K562 (cell line): ENCODE results near the gene ARL8A. TPM values are rescaled to one million over a fixed set of nuclear protein-coding genes. Genes with fewer than 3 reads are reported as not detected.

Experiments used
- CHAMP1 ChIP-seq: fragments of 450-650 bp; IDR thresholded peaks from 2 replicates; pipeline ENCODE4 v1.6.1; 2016; ENCODE audit warnings: mild to moderate bottlenecking
- CHD4 ChIP-seq: fragments of 200-600 bp; sonication (generic); IDR thresholded peaks from 3 replicates; pipeline ENCODE4 v1.6.1; 2012; ENCODE audit warnings: low read depth, mild to moderate bottlenecking, mixed read lengths, low read length, inconsistent platforms; ENCODE audit not compliant: insufficient read depth, insufficient replicate concordance, poor library complexity, severe bottlenecking
- DPF2 ChIP-seq: fragments of 450-650 bp; IDR thresholded peaks from 2 replicates; pipeline ENCODE4 v1.6.1; 2016
- FOSL1 ChIP-seq: fragments of 200-800 bp; sonication (Bioruptor generic); conservative IDR thresholded peaks from 2 replicates; pipeline ENCODE4 v1.6.1; 2016; ENCODE audit warnings: missing genetic modification characterization, missing compliant biosample characterization
- HOXB6 ChIP-seq: fragments of 250-450 bp; sonication (Bioruptor Pico); IDR thresholded peaks from 2 replicates; pipeline ENCODE4 v1.5.1; 2022; ENCODE audit warnings: mild to moderate bottlenecking, borderline replicate concordance
- NR0B1 ChIP-seq: fragments of 450-650 bp; IDR thresholded peaks from one replicate; pipeline ENCODE4 v1.6.1; 2018; ENCODE audit warnings: mild to moderate bottlenecking, moderate library complexity; ENCODE audit not compliant: partially characterized antibody
- POLR3G ChIP-seq: IDR thresholded peaks from 2 replicates; pipeline ENCODE4 v1.6.1; 2011; ENCODE audit not compliant: insufficient read length, insufficient replicate concordance; ENCODE audit errors: extremely low read depth
- TBP ChIP-seq: optimal IDR thresholded peaks from 2 replicates; pipeline ENCODE3; 2011; ENCODE audit warnings: low read depth, low read length, improper control_type of control experiment
- TCF3 ChIP-seq: sonication (generic); formaldehyde crosslinking; IDR thresholded peaks from 2 replicates; pipeline ENCODE4 v1.4.0; 2020; ENCODE audit warnings: mild to moderate bottlenecking, missing genetic modification reagents
- TEAD1 ChIP-seq, 2 experiments: fragments of 450-650 bp in 1 of 2; sonication (generic) in 1 of 2; formaldehyde crosslinking; IDR thresholded peaks; 2 replicates each; pipeline versions ENCODE4 v1.4.0 to v1.8.0; 2020 to 2022; ENCODE audit warnings: mild to moderate bottlenecking in 2 of 2, missing genetic modification reagents in 1 of 2
- ZBTB9 ChIP-seq: fragments of 450-650 bp; formaldehyde crosslinking; IDR thresholded peaks from 2 replicates; pipeline ENCODE4 v1.4.0; 2020; ENCODE audit warnings: mild to moderate bottlenecking, moderate library complexity
- ZFX ChIP-seq: sonication (generic); formaldehyde crosslinking; IDR thresholded peaks from 2 replicates; pipeline ENCODE4 v1.8.0; 2022; ENCODE audit warnings: mild to moderate bottlenecking, missing genetic modification reagents, moderate library complexity
- ZNF589 ChIP-seq: fragments of 200-800 bp; sonication (Bioruptor generic); IDR thresholded peaks from 2 replicates; pipeline ENCODE4 v1.6.1; 2016; ENCODE audit warnings: low read depth, missing genetic modification characterization, missing compliant biosample characterization
- ZNF609 ChIP-seq: sonication (generic); formaldehyde crosslinking; IDR thresholded peaks from 2 replicates; pipeline ENCODE4 v1.8.1; 2023; ENCODE audit warnings: missing genetic modification reagents, mild to moderate bottlenecking, borderline replicate concordance
- polyA plus RNA-seq, 8 experiments: library from polyadenylated mRNA; depleted of rRNA in 4 of 8; stranded (reverse) in 5 of 8; unstranded in 3 of 8; fragments of >200 nt; fragmentation: Nextera tagmentation in 2 of 8; fragmentation: Illumina TruSeq in 1 of 8; extraction: Ambion mirVana in 2 of 8; extraction: Trizol in 1 of 8; gene quantifications; 2 replicates each; pipeline versions ENCODE4 v1.2.1 to v1.2.3, GENCODE V29; 2011 to 2014; ENCODE audit warnings: inconsistent platforms in 1 of 8, missing spikeins in 1 of 8
- total RNA-seq, 7 experiments: library from RNA; depleted of rRNA in 6 of 7; stranded (reverse); fragments of >200 nt in 6 of 7; fragmentation: Illumina TruSeq in 2 of 7; extraction: Trizol in 2 of 7; gene quantifications; 2 replicates each; pipeline versions ENCODE4 v1.2.1 to v1.2.3, GENCODE V29; 2011 to 2021; ENCODE audit warnings: low replicate concordance in 1 of 7

Gene ARL8A
- total and polyA plus RNA-seq, 9 of the 15 experiments (the other 6 are each of a cell fraction or from before 2014, with no cell fraction given), result 0.17 to 27.3 (median 15.6) TPM

GRCh38 chr1:202117898-202118371, 26.6 kb downstream of the ARL8A start (continued):
- no peak for TF ChIP-seq NR0B1
- TF ChIP-seq ZFX (CRISPR knock-in tag), result peak; percentile 25; the same call in 1 of the 2 replicates
- no peak for TF ChIP-seq POLR3G
- TF ChIP-seq TEAD1 (CRISPR knock-in tag; IDR thresholded peaks at IDR 0.05), result peak; percentile 30 to 68; a peak in 1 of 4 replicates
- peak; percentile 95 for TF ChIP-seq DPF2
- TF ChIP-seq FOSL1, result 0 out of 2 replicates have a peak, but pooled peaks have one; percentile 39
- TF ChIP-seq CHD4, result no peak
- peak; percentile 54 for TF ChIP-seq TBP
- no peak for TF ChIP-seq ZNF609 (CRISPR knock-in tag)
- peak; percentile 66; the same call in 1 of the 2 replicates for TF ChIP-seq ZBTB9
- no peak for TF ChIP-seq CHAMP1
- TF ChIP-seq TCF3, result peak; percentile 96
- TF ChIP-seq HOXB6 (CRISPR knock-in tag), result no peak
- TF ChIP-seq ZNF589 (CRISPR knock-in tag), result 0 out of 2 replicates have a peak, but pooled peaks have one; percentile 53
